Nephron progenitor cell (in vitro differentiated cells): ENCODE measurements around the gene VAV1.
"Not testable (repeated sequence)": the region's sequence is repeated elsewhere in the genome, so short reads cannot be mapped to it uniquely, and the experiment has no call there.

ENCODE experiments used
- DNase-seq: peaks from one replicate; pipeline ENCODE4 v3.0.0; 2021
- H3K27ac Mint-ChIP-seq: 2 replicates; pipeline ENCODE4 v1.8.0; 2021; ENCODE audit warnings: mild to moderate bottlenecking, moderate library complexity, mixed read lengths
- H3K27me3 Mint-ChIP-seq: 2 replicates; pipeline ENCODE4 v1.8.0; 2021; ENCODE audit warnings: mild to moderate bottlenecking, low read depth, mixed read lengths; ENCODE audit not compliant: poor library complexity
- H3K36me3 Mint-ChIP-seq: 2 replicates; pipeline ENCODE4 v1.8.0; 2021; ENCODE audit warnings: low read depth, mixed read lengths
- H3K4me1 Mint-ChIP-seq: 2 replicates; pipeline ENCODE4 v1.8.0; 2021; ENCODE audit warnings: mixed read lengths
- H3K4me3 Mint-ChIP-seq: 2 replicates; pipeline ENCODE4 v1.8.0; 2021; ENCODE audit warnings: mild to moderate bottlenecking, moderate library complexity, mixed read lengths
- H3K9me3 Mint-ChIP-seq: 2 replicates; pipeline ENCODE4 v1.8.0; 2021; ENCODE audit warnings: mild to moderate bottlenecking, moderate library complexity, mixed read lengths
- CTCF ChIP-seq: fragments of 200-600 bp; sonication (generic); IDR thresholded peaks from 2 replicates; pipeline ENCODE4 v1.5.0; 2021; ENCODE audit warnings: antibody characterized with exemption

Gene VAV1

DNA sequence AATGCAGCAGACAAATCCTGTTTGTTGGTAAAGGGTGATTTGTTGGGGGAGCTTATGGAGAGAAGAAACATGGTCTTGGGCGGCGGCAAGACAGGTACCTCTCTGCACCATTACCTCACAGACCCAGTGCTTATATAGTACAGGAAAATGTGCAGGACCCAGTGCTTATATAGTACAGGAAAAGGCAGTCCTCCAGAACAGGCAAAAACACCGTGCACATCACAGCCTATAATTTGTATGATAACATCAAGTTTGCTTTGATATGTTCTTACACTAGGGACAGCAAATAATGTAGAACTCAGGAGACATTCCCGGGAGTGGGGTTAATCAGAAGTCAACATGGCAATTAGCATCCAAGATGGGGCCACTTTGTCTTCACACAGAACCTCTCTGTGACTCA, 20.9 kb downstream of the VAV1 start:
- TF ChIP-seq CTCF = no peak
- DNase-seq = no peak
- Mint-ChIP-seq H3K4me3 (no peak overlapping the region), H3K4me1 (no peaks in the 10 kb centered on the region), H3K9me3 (peaks cover 78% of the 10 kb centered on the region), H3K27ac (no peak overlapping the region), H3K27me3 (peaks cover 5% of the 10 kb centered on the region), H3K36me3 (no peaks in the 10 kb centered on the region)

- no peak overlapping the region for H3K4me3 Mint-ChIP-seq
- H3K27me3 Mint-ChIP-seq = peaks cover 7% of the 10 kb centered on the region
- H3K4me1 Mint-ChIP-seq = no peaks in the 10 kb centered on the region
- H3K9me3 Mint-ChIP-seq = peaks cover 76% of the 10 kb centered on the region
- TF ChIP-seq CTCF = no peak
- no peak overlapping the region for H3K27ac Mint-ChIP-seq
- H3K36me3 Mint-ChIP-seq = no peaks in the 10 kb centered on the region
- DNase-seq = no peak
These were observed 21.5 kb downstream of the VAV1 start for GRCh38 chr19:6793973-6794372.

GRCh38 chr19:6794686-6795431, 22.4 kb downstream of the VAV1 start:
- H3K36me3 Mint-ChIP-seq = no peaks in the 10 kb centered on the region
- no peak overlapping the region for H3K4me3 Mint-ChIP-seq
- no peaks in the 10 kb centered on the region for H3K4me1 Mint-ChIP-seq
- peaks cover 8% of the 10 kb centered on the region for H3K27me3 Mint-ChIP-seq
- H3K9me3 Mint-ChIP-seq = peaks cover 74% of the 10 kb centered on the region
- no peak overlapping the region for H3K27ac Mint-ChIP-seq
- DNase-seq = no peak
- no peak for TF ChIP-seq CTCF

DNA sequence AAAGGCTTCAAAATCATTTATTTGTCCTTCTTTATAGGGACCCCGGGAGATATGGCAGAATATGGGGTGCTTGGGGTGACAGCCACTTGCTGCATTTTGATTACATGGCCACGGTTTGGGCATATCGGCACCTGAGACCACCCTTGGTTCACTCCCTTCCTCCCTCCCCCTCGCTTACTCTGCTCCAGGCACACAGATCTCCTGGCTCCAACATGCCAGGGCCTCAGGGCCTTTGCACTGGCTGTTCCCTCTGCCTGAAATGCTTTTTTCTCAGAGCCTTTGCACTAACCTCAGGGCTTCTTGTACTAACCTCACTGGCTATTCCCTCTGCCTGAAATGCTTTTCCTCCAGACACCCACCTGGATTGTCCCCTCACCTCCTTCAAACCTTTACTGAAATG, 23.8 kb downstream of the VAV1 start:
- TF ChIP-seq CTCF = no peak
- peaks cover 14% of the 10 kb centered on the region for H3K27me3 Mint-ChIP-seq
- no peak overlapping the region for H3K4me3 Mint-ChIP-seq
- peaks cover 71% of the 10 kb centered on the region for H3K9me3 Mint-ChIP-seq
- no peak overlapping the region for H3K27ac Mint-ChIP-seq
- no peak for DNase-seq
- no peaks in the 10 kb centered on the region for H3K4me1 Mint-ChIP-seq
- H3K36me3 Mint-ChIP-seq = no peaks in the 10 kb centered on the region

DNA sequence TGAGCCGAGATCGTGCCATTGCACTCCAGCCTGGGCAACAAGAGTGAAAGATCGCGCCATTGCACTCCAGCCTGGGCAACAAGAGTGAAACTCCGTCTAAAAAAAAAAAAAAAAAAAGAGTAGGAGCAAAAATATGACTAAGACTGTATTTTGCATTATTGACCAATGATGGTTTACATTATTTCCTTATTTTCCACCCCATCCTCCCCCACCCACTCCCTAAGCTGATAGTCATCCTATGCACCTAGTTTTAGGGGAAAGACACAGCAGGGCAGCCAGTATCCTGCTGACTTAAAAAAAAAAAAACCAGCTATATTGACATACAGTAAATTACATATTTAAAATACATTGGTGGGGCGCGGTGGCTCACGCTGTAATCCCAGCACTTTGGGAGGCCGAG, 25.1 kb downstream of the VAV1 start:
- Mint-ChIP-seq H3K9me3 (peaks cover 65% of the 10 kb centered on the region), H3K27ac (no peak overlapping the region), H3K4me1 (no peaks in the 10 kb centered on the region)

GRCh38 chr19:6800160-6800790, 27.8 kb downstream of the VAV1 start:
- H3K4me3 Mint-ChIP-seq, H3K4me1 Mint-ChIP-seq, H3K36me3 Mint-ChIP-seq, H3K27ac Mint-ChIP-seq, DNase-seq: not testable (repeated sequence)
- peaks cover 60% of the 10 kb centered on the region for H3K9me3 Mint-ChIP-seq
- H3K27me3 Mint-ChIP-seq = peaks cover 13% of the 10 kb centered on the region

More for the DNA sequence above, 25.1 kb downstream of the VAV1 start:
- no peak for DNase-seq
- no peak for TF ChIP-seq CTCF
- no peaks in the 10 kb centered on the region for H3K36me3 Mint-ChIP-seq
- H3K27me3 Mint-ChIP-seq = peaks cover 14% of the 10 kb centered on the region
- H3K4me3 Mint-ChIP-seq = no peak overlapping the region
